Activated T-cell treated with anti-CD3 and anti-CD28 coated beads, Interleukin-2, amount 50 U/mL, for 72 hours (primary cell): ENCODE measurements around the gene TRMT2A. TPM values are rescaled to one million over a fixed set of nuclear protein-coding genes. Genes with fewer than 3 reads are reported as not detected.

ENCODE experiments used
- ATAC-seq, 2 donors: fragments of 150-1000 bp; cut with Tn5 transposase; replicated peaks in 1 of 2; 2 replicates each; pipeline ENCODE4 v1.10.0; 2021; ENCODE audit warnings: moderate library complexity in 2 of 2, mild to moderate bottlenecking in 1 of 2
- DNase-seq, 2 donors: peaks; one replicate each; pipeline ENCODE4 v3.0.0; 2021 to 2022; ENCODE audit warnings: mixed read lengths in 1 of 2
- H3K27ac Mint-ChIP-seq: one replicate; pipeline ENCODE4 v1.8.0; 2022; ENCODE audit warnings: mild to moderate bottlenecking, moderate library complexity, mixed read lengths
- H3K27me3 Mint-ChIP-seq: one replicate; pipeline ENCODE4 v1.8.0; 2022; ENCODE audit warnings: low read depth, mixed read lengths
- H3K36me3 Mint-ChIP-seq, 2 donors: one replicate each; pipeline ENCODE4 v1.8.0; 2022; ENCODE audit warnings: mixed read lengths in 2 of 2, mild to moderate bottlenecking in 1 of 2; ENCODE audit not compliant: insufficient read depth in 2 of 2
- H3K4me1 Mint-ChIP-seq: one replicate; pipeline ENCODE4 v1.8.0; 2022; ENCODE audit warnings: low read depth, mixed read lengths
- H3K4me3 Mint-ChIP-seq, 2 donors: one replicate each; pipeline ENCODE4 v1.8.0; 2022; ENCODE audit warnings: mild to moderate bottlenecking in 2 of 2, mixed read lengths in 2 of 2, moderate library complexity in 2 of 2
- H3K9me3 Mint-ChIP-seq, 2 donors: one replicate each; pipeline ENCODE4 v1.8.0; 2022; ENCODE audit warnings: mixed read lengths in 2 of 2
- total RNA-seq, 2 donors: library from RNA; stranded (reverse); gene quantifications; one replicate each; pipeline ENCODE4 v1.2.3, GENCODE V29; 2022

TRMT2A gene
- total RNA-seq, 2 donors from 2014 or later = 55.6 to 56.8 TPM

DNA sequence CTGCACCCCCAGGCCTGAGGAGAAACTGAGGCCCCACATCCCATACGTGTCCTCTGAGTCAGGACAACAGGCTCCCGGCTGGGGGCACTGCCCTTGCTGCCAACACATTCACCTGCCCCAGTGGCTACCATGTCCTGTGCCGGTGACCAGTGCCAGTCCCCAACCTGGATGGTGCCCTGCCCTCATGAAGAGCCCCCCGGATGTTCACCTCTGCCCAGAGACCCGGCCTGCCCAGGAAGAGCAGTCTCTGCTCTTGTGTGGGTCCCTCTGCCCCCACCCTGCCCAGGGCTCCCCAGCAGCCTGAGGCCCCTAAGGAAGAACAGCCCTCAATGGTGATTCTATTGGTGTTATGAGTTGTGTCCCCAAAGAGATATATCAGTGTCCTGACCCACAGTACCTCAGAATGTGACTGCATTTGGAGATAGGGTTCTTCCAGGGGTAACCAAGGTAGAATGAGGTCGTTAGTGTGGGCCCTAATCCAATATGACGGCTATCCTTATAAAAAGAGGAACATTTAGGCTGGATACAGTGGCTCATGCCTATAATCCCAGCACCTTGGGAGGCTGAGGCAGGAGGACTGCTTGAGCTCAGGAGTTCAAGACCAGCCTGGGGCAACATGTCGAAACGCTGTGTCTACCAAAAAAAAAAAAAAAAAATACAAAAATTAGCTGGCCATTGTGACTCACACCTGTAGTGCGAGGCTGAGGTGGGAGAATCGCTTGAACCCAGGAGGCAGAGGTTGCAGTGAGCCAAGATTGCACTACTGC, 50.2 kb downstream of the TRMT2A start:
- H3K4me3 Mint-ChIP-seq = no peak overlapping the region
- ATAC-seq = no peak
- no peak overlapping the region for H3K27ac Mint-ChIP-seq
- H3K4me1 Mint-ChIP-seq = no peaks in the 10 kb centered on the region
- H3K27me3 Mint-ChIP-seq = no peaks in the 10 kb centered on the region
- DNase-seq = no peak
- no peaks in the 10 kb centered on the region for H3K36me3 Mint-ChIP-seq
- H3K9me3 Mint-ChIP-seq = no peaks in the 10 kb centered on the region

- no peak for DNase-seq
Observed at GRCh38 chr22:20065896-20066616, 51.0 kb downstream of the TRMT2A start.

GRCh38 chr22:20064545-20065262, 52.3 kb downstream of the TRMT2A start:
- no peak for ATAC-seq
- Mint-ChIP-seq H3K27me3 (no peaks in the 10 kb centered on the region), H3K4me1 (no peaks in the 10 kb centered on the region), H3K36me3 (no peaks in the 10 kb centered on the region), H3K27ac (no peak overlapping the region), H3K4me3 (no peak overlapping the region), H3K9me3 (no peaks in the 10 kb centered on the region)
- no peak for DNase-seq

More at GRCh38 chr22:20065896-20066616, 51.0 kb downstream of the TRMT2A start:
- Mint-ChIP-seq H3K27me3 (no peaks in the 10 kb centered on the region), H3K9me3 (no peaks in the 10 kb centered on the region), H3K36me3 (no peaks in the 10 kb centered on the region), H3K27ac (no peak overlapping the region), H3K4me1 (no peaks in the 10 kb centered on the region), H3K4me3 (no peak overlapping the region)
- ATAC-seq = no peak

DNA sequence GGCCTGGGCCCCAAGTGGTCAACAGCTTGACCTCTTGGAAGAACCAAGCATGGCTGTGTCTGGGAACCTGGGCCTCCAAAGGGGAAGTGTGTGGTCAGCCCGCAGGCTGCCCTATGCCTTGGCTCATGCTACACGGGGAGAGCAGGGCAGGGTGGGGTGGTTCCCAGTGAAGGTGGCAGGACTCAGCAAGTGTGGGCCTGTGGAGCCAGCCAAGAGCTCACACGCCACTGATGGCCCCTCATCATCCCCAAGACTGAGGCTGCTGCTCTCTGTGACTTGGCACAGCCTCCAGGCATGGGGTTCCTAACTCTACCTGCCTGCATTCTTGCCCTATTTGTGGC, 52.9 kb downstream of the TRMT2A start:
- Mint-ChIP-seq H3K4me1 (no peaks in the 10 kb centered on the region), H3K36me3 (no peaks in the 10 kb centered on the region), H3K27me3 (no peaks in the 10 kb centered on the region), H3K4me3 (no peak overlapping the region), H3K27ac (no peak overlapping the region), H3K9me3 (no peaks in the 10 kb centered on the region)
- ATAC-seq = no peak
- no peak for DNase-seq

DNA sequence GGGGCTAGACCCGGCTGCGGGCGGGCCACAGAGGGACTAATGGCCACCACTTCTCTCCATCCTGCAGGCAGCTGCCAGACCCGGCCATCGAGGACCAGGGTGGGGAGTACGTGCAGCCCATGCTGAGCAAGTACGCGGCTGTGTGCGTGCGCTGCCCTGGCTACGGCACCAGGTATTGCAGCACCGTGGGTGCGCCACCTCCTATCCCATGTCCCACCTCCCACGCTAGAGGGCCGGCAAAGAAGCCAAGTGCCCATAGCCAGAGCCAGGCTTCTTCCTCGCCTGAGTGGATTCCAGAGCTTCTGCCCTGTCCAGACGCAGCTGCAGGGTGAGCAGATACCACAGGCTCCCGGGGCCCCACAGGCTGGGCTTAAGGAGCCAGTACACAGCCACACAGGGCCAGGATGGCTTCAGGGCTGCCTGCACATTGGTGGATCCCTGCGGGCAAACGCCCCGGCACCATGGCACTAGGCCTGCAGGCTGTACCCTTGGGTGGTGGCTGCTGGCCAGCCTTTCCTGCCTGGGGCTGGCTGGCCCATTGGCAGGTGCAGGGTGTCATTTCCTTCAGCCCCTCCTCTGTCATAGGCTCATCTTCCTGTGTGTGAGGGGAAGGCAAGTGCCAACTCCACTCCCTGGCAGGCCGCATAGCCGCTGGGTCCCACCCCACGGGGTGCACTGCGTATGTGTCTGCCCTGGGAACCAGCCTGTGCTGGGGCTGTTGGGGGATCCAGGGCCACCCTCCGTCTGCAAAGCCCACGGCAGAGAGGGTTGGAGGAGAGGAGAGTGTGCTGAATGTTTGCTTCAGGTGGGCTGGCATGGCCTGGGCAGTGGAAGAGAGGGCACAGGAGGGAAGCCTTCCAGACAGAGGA, 53.5 kb downstream of the TRMT2A start:
- Mint-ChIP-seq H3K4me3 (no peak overlapping the region), H3K36me3 (no peaks in the 10 kb centered on the region), H3K9me3 (no peaks in the 10 kb centered on the region), H3K27me3 (no peaks in the 10 kb centered on the region), H3K4me1 (no peaks in the 10 kb centered on the region), H3K27ac (no peak overlapping the region)
- ATAC-seq = no peak
- no peak for DNase-seq

- Mint-ChIP-seq H3K9me3 (no peaks in the 10 kb centered on the region), H3K4me3 (no peak overlapping the region), H3K27ac (no peak overlapping the region), H3K27me3 (no peaks in the 10 kb centered on the region), H3K4me1 (no peaks in the 10 kb centered on the region), H3K36me3 (no peaks in the 10 kb centered on the region)
- no peak for DNase-seq
- ATAC-seq = no peak
Observed at GRCh38 chr22:20062766-20063083, 54.3 kb downstream of the TRMT2A start.

DNA sequence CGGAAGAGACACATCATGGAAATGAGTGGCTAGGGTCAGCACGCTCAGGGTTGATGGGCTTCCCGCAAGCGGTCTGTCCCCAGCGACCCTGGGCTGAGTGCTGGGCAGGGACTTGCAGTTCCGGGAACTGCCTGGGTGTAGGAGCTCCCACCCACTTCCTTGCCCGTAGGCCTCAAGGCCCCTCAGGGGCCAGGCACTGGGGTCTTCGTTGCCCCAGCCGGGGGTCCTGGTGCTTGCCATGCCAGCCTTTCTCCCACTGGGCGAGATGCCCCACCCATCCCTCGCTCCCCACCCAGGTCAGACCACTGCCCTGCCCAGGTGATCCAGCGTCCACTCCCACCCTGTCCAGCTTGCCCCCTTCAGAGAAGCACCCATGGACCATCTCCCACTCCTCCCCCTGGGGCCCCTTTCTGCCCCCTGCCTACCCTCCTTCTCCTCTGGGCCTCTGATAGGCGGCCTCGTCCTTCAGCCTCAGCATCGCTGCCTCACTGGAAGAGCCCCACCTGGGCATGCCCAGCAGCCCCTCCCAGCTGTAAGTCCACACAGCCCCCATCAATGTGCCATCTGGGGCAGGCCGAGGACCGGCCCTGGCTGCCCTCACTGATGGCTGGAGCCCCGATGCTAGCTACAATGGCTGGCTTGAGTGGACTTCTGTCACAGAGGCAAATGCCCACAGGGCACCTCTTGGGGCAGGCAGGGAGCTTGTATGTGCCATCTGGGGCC, 54.8 kb downstream of the TRMT2A start:
- H3K27ac Mint-ChIP-seq = no peak overlapping the region
- no peaks in the 10 kb centered on the region for H3K4me1 Mint-ChIP-seq
- H3K27me3 Mint-ChIP-seq = no peaks in the 10 kb centered on the region
- H3K4me3 Mint-ChIP-seq = no peak overlapping the region
- ATAC-seq (no peak), DNase-seq (no peak)
- H3K9me3 Mint-ChIP-seq = no peaks in the 10 kb centered on the region
- H3K36me3 Mint-ChIP-seq = no peaks in the 10 kb centered on the region

Other genes starting within 250 kb of the TRMT2A start
- 100 to 1,000 TPM in 1 of 2 donors, 10 to 100 TPM in 1; 97.4 to 101 TPM for gene COMT, start 175.5 kb downstream of the TRMT2A start, total RNA-seq
- 10 to 100 TPM; 21.3 to 23.4 TPM for gene TXNRD2, start 175.4 kb downstream of the TRMT2A start, total RNA-seq
- gene ARVCF, start 100.4 kb downstream of the TRMT2A start, total RNA-seq = 1 to 10 TPM; 1.7 to 5.5 TPM
- gene TANGO2, start 96.1 kb downstream of the TRMT2A start, total RNA-seq = 10 to 100 TPM; 35.5 to 43.0 TPM
- 10 to 100 TPM; 44.2 to 46.6 TPM for gene DGCR8, start 37.0 kb downstream of the TRMT2A start, total RNA-seq
- gene RANBP1, start 1.1 kb downstream of the TRMT2A start, total RNA-seq = 100 to 1,000 TPM; 194 to 256 TPM
- 10 to 100 TPM; 41.6 to 47.6 TPM for gene ZDHHC8, start 14.6 kb upstream of the TRMT2A start, total RNA-seq
- gene CCDC188, start 33.8 kb upstream of the TRMT2A start, total RNA-seq = not detected
- gene RTN4R, start 151.1 kb upstream of the TRMT2A start, total RNA-seq = 1 to 10 TPM; 1.4 to 1.5 TPM
- 10 to 100 TPM; 23.3 to 31.8 TPM for gene DGCR6L, start 202.8 kb upstream of the TRMT2A start, total RNA-seq